AG04449 (cell line): Measurements from ENCODE around the gene TRMT5.

Source experiments
- CTCF ChIA-PET: fragments of 350-600 bp; formaldehyde crosslinking; extraction: SDS; loops from one replicate; lab custom pipeline; 2021; ENCODE audit warnings: antibody characterized with exemption; lab: Yijun Ruan, JAX
- POLR2A ChIA-PET: fragments of 400-600, 350-600 bp; formaldehyde crosslinking; extraction: SDS; loops from one replicate; lab custom pipeline; 2020; ENCODE audit warnings: antibody characterized with exemption, inconsistent platforms; lab: Yijun Ruan, JAX
- DNase-seq: peaks from one replicate; pipeline ENCODE4 v3.0.0-alpha.2; 2010; ENCODE audit warnings: low read depth, low spot score
- H3K4me3 ChIP-seq: 2 replicates; pipeline ENCODE4 v1.5.1; 2011; ENCODE audit warnings: low read depth, mild to moderate bottlenecking, control low read depth, low read length
- TF ChIP-seq, protein P1 (sequence below): IDR thresholded peaks from one replicate; pipeline ENCODE4 v1.5.1; 2011; ENCODE audit warnings: mild to moderate bottlenecking, moderate library complexity, low read length, control low read depth, inconsistent platforms; ENCODE audit not compliant: insufficient read depth; ENCODE audit errors: missing control alignments

TRMT5 gene

DNA sequence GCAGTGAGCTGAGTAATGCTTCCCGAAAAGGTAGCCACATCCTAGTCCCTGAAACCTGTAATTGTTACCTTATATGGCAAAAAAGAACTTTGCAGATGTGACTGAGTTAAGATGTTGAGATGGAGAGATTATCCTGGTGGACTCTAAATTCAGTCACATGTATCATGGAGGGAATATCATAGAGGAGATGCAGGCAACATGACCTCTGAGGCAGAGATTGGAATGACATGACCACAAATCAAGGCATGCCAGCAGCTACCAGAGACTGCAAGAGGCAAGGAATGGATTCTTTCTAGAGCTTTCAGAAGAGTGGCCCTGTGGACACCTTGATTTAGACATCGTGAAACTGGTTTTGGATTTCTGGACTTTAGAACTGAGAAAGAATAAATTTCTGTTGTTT, 18.7 kb upstream of the TRMT5 start:
- POLR2A ChIA-PET: no interaction called here
- CTCF ChIA-PET: interaction anchor here (2.4 kb wide), 1 partner anchor 26 kb away, joined by 7 read pairs; no protein-coding TSS in a partner anchor
- no peak overlapping the region for H3K4me3 ChIP-seq
- TF ChIP-seq, protein P1, sequence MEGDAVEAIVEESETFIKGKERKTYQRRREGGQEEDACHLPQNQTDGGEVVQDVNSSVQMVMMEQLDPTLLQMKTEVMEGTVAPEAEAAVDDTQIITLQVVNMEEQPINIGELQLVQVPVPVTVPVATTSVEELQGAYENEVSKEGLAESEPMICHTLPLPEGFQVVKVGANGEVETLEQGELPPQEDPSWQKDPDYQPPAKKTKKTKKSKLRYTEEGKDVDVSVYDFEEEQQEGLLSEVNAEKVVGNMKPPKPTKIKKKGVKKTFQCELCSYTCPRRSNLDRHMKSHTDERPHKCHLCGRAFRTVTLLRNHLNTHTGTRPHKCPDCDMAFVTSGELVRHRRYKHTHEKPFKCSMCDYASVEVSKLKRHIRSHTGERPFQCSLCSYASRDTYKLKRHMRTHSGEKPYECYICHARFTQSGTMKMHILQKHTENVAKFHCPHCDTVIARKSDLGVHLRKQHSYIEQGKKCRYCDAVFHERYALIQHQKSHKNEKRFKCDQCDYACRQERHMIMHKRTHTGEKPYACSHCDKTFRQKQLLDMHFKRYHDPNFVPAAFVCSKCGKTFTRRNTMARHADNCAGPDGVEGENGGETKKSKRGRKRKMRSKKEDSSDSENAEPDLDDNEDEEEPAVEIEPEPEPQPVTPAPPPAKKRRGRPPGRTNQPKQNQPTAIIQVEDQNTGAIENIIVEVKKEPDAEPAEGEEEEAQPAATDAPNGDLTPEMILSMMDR: no peak
- DNase-seq: no peak

GRCh38 chr14:60998617-60999016, 17.7 kb upstream of the TRMT5 start:
- DNase-seq: no peak
- no peak overlapping the region for H3K4me3 ChIP-seq
- POLR2A ChIA-PET: no interaction called here
- TF ChIP-seq, protein P1: no peak
- CTCF ChIA-PET: interaction anchor here (1.6 kb wide), 1 partner anchor 374 kb away, joined by 4 read pairs; no protein-coding TSS in a partner anchor

DNA sequence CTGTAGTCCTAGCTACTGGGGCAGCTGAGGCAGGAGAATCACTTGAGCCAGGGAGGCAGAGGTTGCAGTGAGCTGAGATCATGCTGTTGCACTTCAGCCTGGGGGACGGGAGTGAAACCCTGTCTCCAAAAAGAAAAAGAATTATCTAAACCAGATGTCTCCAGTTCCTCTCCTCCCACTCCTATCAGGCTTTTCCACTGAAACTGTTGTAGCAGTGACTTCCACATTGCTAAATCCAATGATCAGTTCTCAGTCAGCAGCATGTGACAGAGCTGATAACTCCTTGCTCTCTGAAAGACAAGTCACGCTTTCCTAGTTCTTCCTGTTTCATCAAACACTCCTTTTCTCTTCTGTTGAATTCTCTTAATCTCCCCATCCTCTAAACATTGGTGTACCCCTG, 8.7 kb upstream of the TRMT5 start:
- no peak overlapping the region for H3K4me3 ChIP-seq
- ChIA-PET POLR2A (no interaction called here), CTCF (interaction anchor here (1.4 kb wide), 1 partner anchor 11 kb away, joined by 4 read pairs; no protein-coding TSS in a partner anchor)
- TF ChIP-seq, protein P1: no peak
- DNase-seq: no peak

- no peak for DNase-seq
- ChIA-PET POLR2A (no interaction called here), CTCF (interaction anchor here (1.1 kb wide), 1 partner anchor 47 kb away, joined by 3 read pairs; no protein-coding TSS in a partner anchor)
- H3K4me3 ChIP-seq: no peak overlapping the region
- TF ChIP-seq, protein P1: no peak
These were observed 5.6 kb upstream of the TRMT5 start for GRCh38 chr14:60986500-60986899.

DNA sequence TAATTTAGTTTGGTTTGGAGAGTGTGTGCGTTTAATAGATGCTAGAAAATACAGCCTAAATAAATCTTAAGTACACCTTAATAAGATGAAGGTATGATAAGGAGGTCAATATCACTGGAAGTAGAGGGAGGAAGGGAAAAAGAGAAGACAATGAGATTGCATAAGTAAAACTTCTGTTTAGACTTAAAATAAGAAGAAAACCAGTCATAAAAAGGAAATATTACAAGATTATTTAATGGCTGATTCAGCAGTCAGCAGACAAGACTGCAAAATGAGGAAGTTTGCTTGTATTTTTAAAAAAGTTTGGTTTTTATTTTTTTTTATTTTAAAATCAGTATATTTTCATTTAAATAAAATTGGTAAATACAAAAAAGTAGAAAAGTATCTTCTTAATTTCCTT, 3.3 kb upstream of the TRMT5 start:
- CTCF ChIA-PET: no interaction called here
- TF ChIP-seq, protein P1: no peak
- DNase-seq: no peak
- POLR2A ChIA-PET: no interaction called here
- no peak overlapping the region for H3K4me3 ChIP-seq

DNA sequence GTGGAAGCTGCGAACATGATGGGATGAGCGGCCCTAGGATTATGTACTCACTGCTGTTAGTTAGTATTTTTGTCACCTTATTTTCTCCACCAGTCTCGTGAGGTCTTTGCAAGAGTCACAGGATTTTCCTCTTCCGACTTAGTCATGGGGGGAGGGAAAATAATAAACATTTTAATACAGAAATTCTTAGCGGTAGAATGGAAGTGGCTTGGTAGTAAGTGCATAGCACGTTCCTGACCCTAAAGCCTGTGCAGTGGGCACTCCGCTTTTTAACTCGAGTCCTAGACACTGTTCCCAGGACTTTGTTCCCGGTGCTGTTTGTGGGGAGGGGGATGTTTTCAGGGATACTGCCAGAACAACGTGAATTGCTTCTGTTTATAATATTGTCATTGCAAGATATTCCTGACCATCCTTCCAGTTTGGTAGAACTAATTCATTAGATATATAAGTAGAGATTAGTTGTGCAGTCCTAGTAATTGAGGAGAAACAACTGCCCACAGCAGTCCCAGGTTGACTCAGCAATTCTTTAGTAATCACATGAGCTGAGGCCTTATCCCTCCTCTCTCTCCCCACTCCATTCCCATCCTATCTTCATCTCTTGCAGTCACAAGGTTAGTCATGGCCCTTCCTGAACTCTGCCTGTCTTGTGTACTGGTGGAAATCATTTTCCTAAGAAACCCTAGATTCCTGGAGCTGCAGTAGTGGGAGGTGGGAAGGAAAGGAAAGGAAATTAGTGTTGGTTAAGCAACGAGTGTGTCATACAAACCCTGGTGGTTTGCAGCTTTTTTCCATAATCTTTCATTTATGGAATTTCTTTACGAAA, 965 bp upstream of the TRMT5 start:
- peak overlapping the region; percentile 83 for H3K4me3 ChIP-seq
- TF ChIP-seq, protein P1: no peak
- DNase-seq: peak; percentile 51
- CTCF ChIA-PET: interaction anchor here (1.0 to 3.8 kb wide), 4 partner anchors 40 to 272 kb away, joined by 3 to 14 read pairs (median 8); no protein-coding TSS in a partner anchor
- POLR2A ChIA-PET: interaction anchor here (0.5 to 1.4 kb wide), 5 partner anchors 16 to 237 kb away, joined by 3 to 6 read pairs (median 3); no protein-coding TSS in a partner anchor
